GM13976 (cell line): ENCODE data around the gene AUTS2.
A peak's percentile ranks its signal among the peaks of the same experiment; 100 is the strongest.
"Not testable (repeated sequence)": the region's sequence is repeated elsewhere in the genome, so short reads cannot be mapped to it uniquely, and the experiment has no call there.

Experiments used
- DNase-seq: peaks from one replicate; pipeline ENCODE4 v3.0.0; 2012; ENCODE audit warnings: low spot score
- in situ Hi-C: fragments of 300-500 bp; cut with MboI; formaldehyde crosslinking; loops from one replicate; pipeline ENCODE4 v1.12.0; 2022; ENCODE audit warnings: low sequenced_read_pairs, mixed read lengths, inconsistent platforms; ENCODE audit not compliant: unreplicated experiment
- TF ChIP-seq, protein P1 (sequence below): IDR thresholded peaks from 2 replicates; pipeline ENCODE4 v1.5.1; 2012; ENCODE audit warnings: borderline replicate concordance, mild to moderate bottlenecking; ENCODE audit not compliant: insufficient read depth; ENCODE audit errors: extremely low read depth, missing control alignments, control extremely low read depth

The AUTS2 gene

DNA sequence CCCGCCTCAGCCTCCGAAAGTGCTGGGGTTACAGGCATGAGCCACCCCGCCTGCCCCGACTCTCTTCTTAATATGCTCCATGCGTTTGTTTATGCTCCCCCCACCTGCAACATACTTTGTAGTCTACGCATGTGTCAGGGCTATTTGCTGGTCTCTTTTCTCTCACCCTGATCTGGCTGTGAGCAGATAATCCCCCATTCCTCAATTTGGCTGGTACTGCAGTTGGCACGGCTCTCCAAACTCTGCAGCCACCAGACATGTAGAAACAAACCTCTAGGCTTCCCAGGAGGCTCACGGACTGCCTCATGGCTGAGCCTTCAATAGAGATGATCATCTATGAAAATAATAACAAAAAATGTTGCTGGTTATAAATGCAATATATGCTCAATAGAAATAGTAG is 993.4 kb downstream of the AUTS2 start:
- in situ Hi-C loops: no loop called here

DNA sequence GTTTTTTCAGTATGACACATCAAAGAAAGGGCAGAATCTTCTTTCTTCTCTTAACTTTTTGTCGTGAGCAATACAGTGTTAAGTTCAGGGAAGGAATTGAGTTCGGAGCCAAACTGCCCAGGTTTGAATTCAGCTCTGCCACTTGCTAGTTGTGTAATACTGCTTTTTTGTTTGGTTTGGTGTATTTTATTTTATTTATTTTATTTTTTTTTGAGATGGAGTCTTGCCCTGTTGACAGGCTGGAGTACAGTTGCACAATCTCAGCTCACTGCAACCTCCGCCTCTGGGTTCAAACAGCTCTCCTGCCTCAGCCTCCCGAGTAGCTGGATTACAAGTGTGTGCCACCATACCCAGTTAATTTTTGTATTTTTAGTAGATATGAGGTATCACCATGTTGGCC is 993.9 kb downstream of the AUTS2 start:
- no peak for DNase-seq
- in situ Hi-C loops: no loop called here
- TF ChIP-seq, protein P1, sequence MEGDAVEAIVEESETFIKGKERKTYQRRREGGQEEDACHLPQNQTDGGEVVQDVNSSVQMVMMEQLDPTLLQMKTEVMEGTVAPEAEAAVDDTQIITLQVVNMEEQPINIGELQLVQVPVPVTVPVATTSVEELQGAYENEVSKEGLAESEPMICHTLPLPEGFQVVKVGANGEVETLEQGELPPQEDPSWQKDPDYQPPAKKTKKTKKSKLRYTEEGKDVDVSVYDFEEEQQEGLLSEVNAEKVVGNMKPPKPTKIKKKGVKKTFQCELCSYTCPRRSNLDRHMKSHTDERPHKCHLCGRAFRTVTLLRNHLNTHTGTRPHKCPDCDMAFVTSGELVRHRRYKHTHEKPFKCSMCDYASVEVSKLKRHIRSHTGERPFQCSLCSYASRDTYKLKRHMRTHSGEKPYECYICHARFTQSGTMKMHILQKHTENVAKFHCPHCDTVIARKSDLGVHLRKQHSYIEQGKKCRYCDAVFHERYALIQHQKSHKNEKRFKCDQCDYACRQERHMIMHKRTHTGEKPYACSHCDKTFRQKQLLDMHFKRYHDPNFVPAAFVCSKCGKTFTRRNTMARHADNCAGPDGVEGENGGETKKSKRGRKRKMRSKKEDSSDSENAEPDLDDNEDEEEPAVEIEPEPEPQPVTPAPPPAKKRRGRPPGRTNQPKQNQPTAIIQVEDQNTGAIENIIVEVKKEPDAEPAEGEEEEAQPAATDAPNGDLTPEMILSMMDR: no peak

More for the DNA sequence above, 993.4 kb downstream of the AUTS2 start:
- TF ChIP-seq, protein P1: no peak
- no peak for DNase-seq

DNA sequence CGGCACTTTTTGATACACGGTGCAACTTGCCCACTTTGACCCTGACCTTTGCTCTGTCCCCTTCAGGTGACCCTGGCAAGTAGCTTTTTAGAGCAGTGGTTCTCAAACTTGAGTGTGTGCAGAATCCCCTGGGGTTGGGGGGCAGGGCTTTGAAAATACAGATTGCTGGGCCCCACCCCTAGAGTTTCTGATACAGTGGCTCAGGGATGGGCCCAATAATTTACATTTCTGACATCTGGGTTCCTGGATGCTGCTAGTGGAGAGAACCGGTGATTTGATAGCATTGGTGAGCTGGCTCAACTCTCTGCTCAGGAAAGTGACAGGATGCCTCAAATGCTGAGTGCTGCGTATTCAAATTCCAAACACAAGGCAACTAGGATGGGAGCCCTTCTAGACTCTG is 995.9 kb downstream of the AUTS2 start:
- TF ChIP-seq, protein P1: no peak
- in situ Hi-C loops: no loop called here
- DNase-seq: no peak

DNA sequence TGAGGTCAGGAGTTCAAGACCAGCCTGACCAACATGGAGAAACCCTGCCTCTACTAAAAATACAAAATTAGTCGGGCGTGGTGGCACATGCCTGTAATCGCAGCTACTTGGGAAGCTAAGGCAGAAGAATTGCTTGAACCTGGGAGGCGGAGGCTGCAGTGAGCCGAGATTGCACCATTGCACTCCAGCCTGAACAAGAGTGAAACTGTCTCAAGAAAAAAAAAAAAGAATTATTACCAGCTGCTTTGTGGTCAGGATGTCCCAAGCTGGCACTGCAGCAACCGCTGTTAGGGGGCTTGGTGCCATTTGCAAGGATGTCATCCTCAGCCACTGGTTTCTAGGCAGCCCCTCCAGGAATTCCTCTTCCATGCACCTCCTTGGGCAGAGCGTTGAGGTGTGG is 996.6 kb downstream of the AUTS2 start:
- in situ Hi-C loops, DNase-seq: not testable (repeated sequence)

DNA sequence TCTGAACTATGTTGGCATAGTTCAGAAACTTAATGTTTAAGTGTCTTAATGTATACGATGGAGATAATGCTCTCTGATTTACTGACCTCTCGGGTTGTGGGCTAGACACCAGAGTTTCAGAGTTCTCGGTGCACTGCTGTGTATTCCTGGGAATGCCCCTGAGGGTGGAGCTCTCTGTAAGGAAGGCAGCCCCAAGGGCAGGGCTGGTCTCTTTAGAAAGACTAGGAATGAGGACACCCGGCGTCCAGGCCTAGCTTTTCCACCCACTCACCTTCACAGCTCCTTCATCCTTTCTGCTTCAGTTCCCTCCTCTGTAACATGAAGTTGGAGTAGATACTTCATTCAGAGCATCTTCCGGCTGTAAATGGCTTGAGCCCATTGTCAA is 997.1 kb downstream of the AUTS2 start:
- TF ChIP-seq, protein P1: no peak
- DNase-seq: no peak
- in situ Hi-C loops: no loop called here

DNA sequence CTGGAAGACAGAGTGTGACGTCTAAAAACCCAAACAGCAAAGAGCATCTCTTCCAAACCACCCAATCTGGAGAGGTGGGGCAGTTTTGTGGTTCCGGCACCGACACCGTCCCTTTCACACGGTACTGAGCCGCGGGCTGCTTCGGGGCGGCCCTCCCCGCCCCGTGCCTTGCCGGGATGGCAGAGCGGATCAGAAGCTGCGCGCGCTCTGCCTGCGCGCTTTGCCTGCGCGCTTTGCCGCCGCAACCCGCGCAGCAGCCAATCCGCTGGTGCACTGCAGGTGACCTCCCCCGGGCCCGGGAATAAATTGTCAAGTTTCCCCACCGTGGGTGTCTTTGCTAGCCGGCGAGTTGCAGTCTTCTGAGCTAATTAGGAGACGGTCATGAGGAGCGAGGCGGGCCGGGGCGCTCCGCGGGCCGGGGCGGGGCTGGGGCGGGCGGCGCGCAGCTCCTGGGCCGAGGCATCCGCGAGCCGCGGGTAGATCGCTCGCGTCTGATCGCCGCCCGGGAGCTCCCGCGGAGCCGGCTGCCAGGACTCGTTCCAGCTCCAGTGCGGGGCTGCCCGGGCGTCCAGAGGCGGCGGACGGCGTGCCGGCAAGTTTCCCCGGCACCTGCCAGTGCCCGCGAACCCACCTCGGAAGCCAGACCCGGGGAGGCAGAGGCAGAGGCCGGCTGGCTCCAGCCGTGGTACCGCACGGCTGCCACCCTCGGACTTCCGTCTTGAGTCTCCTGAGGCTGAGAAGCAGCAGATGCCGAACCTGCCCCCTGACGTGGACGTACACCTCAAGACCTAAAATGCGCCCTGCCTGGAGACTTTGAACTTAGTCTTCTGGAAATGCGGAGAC is 997.7 kb downstream of the AUTS2 start:
- DNase-seq: peak; percentile 51
- in situ Hi-C loops: no loop called here
- TF ChIP-seq, protein P1: no peak

DNA sequence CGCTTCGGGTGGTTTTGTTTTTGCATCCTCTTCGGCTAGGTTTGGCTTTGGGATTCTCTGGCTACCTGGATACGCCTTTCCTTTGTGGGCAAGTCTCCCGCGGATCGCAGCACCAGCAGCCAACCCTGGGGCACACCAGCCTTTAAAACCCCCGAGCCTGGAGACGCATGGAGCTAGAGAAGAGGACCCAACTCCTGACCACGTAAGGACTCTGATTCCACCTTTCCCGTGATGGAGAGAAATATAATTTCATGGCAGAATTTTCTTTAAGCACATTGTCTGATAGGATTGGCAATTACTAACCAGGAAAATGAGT is 998.3 kb downstream of the AUTS2 start:
- TF ChIP-seq, protein P1: no peak
- DNase-seq: no peak
- in situ Hi-C loops: no loop called here
